HepG2 (cell line): ENCODE measurements around the gene ANKRD39. TPM values are rescaled to one million over a fixed set of nuclear protein-coding genes. Genes with fewer than 3 reads are reported as not detected.

Source experiments
- GATAD1 ChIP-seq: IDR thresholded peaks from 2 replicates; pipeline ENCODE4 v1.6.1; 2016; ENCODE audit warnings: missing genetic modification reagents, missing compliant biosample characterization
- HCFC1 ChIP-seq: fragments of 150-350 bp; IDR thresholded peaks from 2 replicates; pipeline ENCODE4 v1.6.1; 2014; ENCODE audit warnings: low read depth, low read length
- KLF11 ChIP-seq: IDR thresholded peaks from 2 replicates; pipeline ENCODE4 v1.6.1; 2016; ENCODE audit warnings: missing compliant biosample characterization
- PHF20 ChIP-seq: sonication (generic); formaldehyde crosslinking; IDR thresholded peaks from 2 replicates; pipeline ENCODE4 v1.5.0; 2020; ENCODE audit warnings: mild to moderate bottlenecking, missing genetic modification reagents
- PRMT3 ChIP-seq: sonication (generic); formaldehyde crosslinking; IDR thresholded peaks from 2 replicates; pipeline ENCODE4 v1.8.1; 2022; ENCODE audit warnings: low read depth, mild to moderate bottlenecking, moderate library complexity, missing genetic modification reagents, borderline replicate concordance
- SMAD1 ChIP-seq: sonication (generic); formaldehyde crosslinking; IDR thresholded peaks from 2 replicates; pipeline ENCODE4 v1.4.0; 2020; ENCODE audit warnings: missing genetic modification reagents, low read depth, mild to moderate bottlenecking, borderline replicate concordance
- TBL1XR1 ChIP-seq: fragments of 150-350 bp; IDR thresholded peaks from 2 replicates; pipeline ENCODE4 v1.6.1; 2014; ENCODE audit warnings: borderline replicate concordance, low read length; ENCODE audit not compliant: partially characterized antibody
- ZBTB42 ChIP-seq: sonication (generic); formaldehyde crosslinking; IDR thresholded peaks from 2 replicates; pipeline ENCODE4 v1.5.0; 2020; ENCODE audit warnings: mild to moderate bottlenecking, missing genetic modification reagents
- ZNF205 ChIP-seq: IDR thresholded peaks from 2 replicates; pipeline ENCODE4 v1.6.1; 2018; ENCODE audit warnings: missing biosample characterization, missing genetic modification reagents
- polyA plus RNA-seq, 8 experiments: library from polyadenylated mRNA; depleted of rRNA in 3 of 8; stranded (reverse) in 7 of 8; unstranded in 1 of 8; fragments of >200 nt; fragmentation: Illumina TruSeq in 4 of 8; extraction: Trizol in 4 of 8; gene quantifications; 2 replicates each; pipeline versions ENCODE4 v1.2.1 to v1.2.3, GENCODE V29; 2011 to 2016; ENCODE audit warnings: low read depth in 4 of 8, missing spikeins in 1 of 8, mixed read lengths in 1 of 8; ENCODE audit not compliant: insufficient read depth in 1 of 8
- total RNA-seq, 5 experiments: library from RNA; depleted of rRNA; stranded (reverse); fragments of >200 nt; fragmentation: Illumina TruSeq; extraction: Trizol; gene quantifications; 2 replicates each; pipeline ENCODE4 v1.2.3, GENCODE V29; 2016; ENCODE audit warnings: low read depth in 1 of 5
- TF ChIP-seq, protein P1 (sequence below): sonication (generic); formaldehyde crosslinking; IDR thresholded peaks from 2 replicates; pipeline ENCODE4 v1.4.0; 2020; ENCODE audit warnings: missing genetic modification reagents
- TF ChIP-seq, protein P2 (sequence below): IDR thresholded peaks from 2 replicates; pipeline ENCODE4 v1.4.0; 2020; ENCODE audit warnings: mild to moderate bottlenecking, missing genetic modification reagents
- TF ChIP-seq, protein P3 (sequence below): sonication (generic); formaldehyde crosslinking; IDR thresholded peaks from 2 replicates; pipeline ENCODE4 v1.5.0; 2020; ENCODE audit warnings: mild to moderate bottlenecking, missing genetic modification reagents
- TF ChIP-seq, protein P4 (sequence below): sonication (generic); formaldehyde crosslinking; IDR thresholded peaks from 2 replicates; pipeline ENCODE4 v1.4.0; 2020; ENCODE audit warnings: missing genetic modification reagents
- TF ChIP-seq, protein P5 (sequence below): IDR thresholded peaks from 2 replicates; pipeline ENCODE4 v1.6.1; 2012; ENCODE audit warnings: inconsistent platforms

The ANKRD39 gene
- total and polyA plus RNA-seq, 2 of the 13 experiments (the other 11 are each of a cell fraction or from before 2014, with no cell fraction given): 23.2 to 24.8 TPM

DNA sequence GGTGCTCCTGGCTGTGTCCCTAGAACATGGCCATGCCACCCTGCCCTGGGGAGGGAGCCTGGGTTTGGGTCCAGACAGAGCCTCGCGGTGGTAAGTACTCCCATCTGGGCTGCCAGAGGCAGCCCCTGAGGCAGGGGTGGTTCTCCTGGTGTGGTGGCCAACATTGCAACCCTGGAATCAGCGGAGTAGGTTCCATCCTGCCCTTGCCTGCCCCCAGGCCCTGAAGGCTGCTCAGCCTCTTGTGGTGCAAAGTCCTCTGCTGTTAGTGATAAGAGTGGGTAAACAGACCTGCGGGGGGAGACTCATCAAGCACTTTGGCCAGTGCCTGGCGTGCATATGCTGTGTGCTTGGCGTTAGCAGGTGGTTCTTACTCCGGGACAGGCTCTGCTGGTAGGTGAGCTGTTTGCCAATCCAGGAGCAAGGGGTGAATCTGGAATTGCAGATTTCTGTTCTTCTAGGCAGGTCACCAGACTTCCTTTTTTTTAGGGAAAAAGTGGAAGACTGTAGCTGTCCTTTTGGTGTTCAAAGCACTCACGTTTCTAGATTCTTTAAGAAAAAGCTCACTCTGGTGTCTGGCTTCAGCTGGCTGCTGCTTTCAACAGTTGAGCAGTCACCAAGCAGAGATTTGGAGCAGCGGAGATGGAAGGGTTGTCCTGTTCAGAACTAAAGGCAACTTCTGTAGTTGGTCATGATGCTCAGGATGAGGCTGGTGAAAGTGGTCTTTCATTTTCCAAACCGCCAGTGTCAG is 38.5 kb downstream of the ANKRD39 start (continued):
- TF ChIP-seq, protein P1, sequence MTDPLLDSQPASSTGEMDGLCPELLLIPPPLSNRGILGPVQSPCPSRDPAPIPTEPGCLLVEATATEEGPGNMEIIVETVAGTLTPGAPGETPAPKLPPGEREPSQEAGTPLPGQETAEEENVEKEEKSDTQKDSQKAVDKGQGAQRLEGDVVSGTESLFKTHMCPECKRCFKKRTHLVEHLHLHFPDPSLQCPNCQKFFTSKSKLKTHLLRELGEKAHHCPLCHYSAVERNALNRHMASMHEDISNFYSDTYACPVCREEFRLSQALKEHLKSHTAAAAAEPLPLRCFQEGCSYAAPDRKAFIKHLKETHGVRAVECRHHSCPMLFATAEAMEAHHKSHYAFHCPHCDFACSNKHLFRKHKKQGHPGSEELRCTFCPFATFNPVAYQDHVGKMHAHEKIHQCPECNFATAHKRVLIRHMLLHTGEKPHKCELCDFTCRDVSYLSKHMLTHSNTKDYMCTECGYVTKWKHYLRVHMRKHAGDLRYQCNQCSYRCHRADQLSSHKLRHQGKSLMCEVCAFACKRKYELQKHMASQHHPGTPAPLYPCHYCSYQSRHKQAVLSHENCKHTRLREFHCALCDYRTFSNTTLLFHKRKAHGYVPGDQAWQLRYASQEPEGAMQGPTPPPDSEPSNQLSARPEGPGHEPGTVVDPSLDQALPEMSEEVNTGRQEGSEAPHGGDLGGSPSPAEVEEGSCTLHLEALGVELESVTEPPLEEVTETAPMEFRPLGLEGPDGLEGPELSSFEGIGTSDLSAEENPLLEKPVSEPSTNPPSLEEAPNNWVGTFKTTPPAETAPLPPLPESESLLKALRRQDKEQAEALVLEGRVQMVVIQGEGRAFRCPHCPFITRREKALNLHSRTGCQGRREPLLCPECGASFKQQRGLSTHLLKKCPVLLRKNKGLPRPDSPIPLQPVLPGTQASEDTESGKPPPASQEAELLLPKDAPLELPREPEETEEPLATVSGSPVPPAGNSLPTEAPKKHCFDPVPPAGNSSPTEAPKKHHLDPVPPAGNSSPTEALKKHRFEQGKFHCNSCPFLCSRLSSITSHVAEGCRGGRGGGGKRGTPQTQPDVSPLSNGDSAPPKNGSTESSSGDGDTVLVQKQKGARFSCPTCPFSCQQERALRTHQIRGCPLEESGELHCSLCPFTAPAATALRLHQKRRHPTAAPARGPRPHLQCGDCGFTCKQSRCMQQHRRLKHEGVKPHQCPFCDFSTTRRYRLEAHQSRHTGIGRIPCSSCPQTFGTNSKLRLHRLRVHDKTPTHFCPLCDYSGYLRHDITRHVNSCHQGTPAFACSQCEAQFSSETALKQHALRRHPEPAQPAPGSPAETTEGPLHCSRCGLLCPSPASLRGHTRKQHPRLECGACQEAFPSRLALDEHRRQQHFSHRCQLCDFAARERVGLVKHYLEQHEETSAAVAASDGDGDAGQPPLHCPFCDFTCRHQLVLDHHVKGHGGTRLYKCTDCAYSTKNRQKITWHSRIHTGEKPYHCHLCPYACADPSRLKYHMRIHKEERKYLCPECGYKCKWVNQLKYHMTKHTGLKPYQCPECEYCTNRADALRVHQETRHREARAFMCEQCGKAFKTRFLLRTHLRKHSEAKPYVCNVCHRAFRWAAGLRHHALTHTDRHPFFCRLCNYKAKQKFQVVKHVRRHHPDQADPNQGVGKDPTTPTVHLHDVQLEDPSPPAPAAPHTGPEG: peak; percentile 80; the same call in 1 of the 2 replicates
- TF ChIP-seq ZNF205 (peak; percentile 92), GATAD1 (CRISPR knock-in tag) (peak; percentile 72; the same call in 1 of the 2 replicates), PRMT3 (CRISPR knock-in tag) (no peak; the same call in 1 of the 2 replicates), PHF20 (CRISPR knock-in tag) (peak; percentile 40; the same call in 1 of the 2 replicates), ZBTB42 (CRISPR knock-in tag) (no peak), KLF11 (CRISPR knock-in tag) (peak; percentile 53; the same call in 1 of the 2 replicates), HCFC1 (peak; percentile 6; the same call in 1 of the 2 replicates), SMAD1 (CRISPR knock-in tag) (peak; percentile 70), TBL1XR1 (peak; percentile 47)
- TF ChIP-seq, protein P2, sequence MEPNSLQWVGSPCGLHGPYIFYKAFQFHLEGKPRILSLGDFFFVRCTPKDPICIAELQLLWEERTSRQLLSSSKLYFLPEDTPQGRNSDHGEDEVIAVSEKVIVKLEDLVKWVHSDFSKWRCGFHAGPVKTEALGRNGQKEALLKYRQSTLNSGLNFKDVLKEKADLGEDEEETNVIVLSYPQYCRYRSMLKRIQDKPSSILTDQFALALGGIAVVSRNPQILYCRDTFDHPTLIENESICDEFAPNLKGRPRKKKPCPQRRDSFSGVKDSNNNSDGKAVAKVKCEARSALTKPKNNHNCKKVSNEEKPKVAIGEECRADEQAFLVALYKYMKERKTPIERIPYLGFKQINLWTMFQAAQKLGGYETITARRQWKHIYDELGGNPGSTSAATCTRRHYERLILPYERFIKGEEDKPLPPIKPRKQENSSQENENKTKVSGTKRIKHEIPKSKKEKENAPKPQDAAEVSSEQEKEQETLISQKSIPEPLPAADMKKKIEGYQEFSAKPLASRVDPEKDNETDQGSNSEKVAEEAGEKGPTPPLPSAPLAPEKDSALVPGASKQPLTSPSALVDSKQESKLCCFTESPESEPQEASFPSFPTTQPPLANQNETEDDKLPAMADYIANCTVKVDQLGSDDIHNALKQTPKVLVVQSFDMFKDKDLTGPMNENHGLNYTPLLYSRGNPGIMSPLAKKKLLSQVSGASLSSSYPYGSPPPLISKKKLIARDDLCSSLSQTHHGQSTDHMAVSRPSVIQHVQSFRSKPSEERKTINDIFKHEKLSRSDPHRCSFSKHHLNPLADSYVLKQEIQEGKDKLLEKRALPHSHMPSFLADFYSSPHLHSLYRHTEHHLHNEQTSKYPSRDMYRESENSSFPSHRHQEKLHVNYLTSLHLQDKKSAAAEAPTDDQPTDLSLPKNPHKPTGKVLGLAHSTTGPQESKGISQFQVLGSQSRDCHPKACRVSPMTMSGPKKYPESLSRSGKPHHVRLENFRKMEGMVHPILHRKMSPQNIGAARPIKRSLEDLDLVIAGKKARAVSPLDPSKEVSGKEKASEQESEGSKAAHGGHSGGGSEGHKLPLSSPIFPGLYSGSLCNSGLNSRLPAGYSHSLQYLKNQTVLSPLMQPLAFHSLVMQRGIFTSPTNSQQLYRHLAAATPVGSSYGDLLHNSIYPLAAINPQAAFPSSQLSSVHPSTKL (CRISPR knock-in tag): peak; percentile 98
- TF ChIP-seq, protein P3, sequence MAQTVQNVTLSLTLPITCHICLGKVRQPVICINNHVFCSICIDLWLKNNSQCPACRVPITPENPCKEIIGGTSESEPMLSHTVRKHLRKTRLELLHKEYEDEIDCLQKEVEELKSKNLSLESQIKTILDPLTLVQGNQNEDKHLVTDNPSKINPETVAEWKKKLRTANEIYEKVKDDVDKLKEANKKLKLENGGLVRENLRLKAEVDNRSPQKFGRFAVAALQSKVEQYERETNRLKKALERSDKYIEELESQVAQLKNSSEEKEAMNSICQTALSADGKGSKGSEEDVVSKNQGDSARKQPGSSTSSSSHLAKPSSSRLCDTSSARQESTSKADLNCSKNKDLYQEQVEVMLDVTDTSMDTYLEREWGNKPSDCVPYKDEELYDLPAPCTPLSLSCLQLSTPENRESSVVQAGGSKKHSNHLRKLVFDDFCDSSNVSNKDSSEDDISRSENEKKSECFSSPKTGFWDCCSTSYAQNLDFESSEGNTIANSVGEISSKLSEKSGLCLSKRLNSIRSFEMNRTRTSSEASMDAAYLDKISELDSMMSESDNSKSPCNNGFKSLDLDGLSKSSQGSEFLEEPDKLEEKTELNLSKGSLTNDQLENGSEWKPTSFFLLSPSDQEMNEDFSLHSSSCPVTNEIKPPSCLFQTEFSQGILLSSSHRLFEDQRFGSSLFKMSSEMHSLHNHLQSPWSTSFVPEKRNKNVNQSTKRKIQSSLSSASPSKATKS (CRISPR knock-in tag): peak; percentile 92; the same call in 1 of the 2 replicates
- TF ChIP-seq, protein P4, sequence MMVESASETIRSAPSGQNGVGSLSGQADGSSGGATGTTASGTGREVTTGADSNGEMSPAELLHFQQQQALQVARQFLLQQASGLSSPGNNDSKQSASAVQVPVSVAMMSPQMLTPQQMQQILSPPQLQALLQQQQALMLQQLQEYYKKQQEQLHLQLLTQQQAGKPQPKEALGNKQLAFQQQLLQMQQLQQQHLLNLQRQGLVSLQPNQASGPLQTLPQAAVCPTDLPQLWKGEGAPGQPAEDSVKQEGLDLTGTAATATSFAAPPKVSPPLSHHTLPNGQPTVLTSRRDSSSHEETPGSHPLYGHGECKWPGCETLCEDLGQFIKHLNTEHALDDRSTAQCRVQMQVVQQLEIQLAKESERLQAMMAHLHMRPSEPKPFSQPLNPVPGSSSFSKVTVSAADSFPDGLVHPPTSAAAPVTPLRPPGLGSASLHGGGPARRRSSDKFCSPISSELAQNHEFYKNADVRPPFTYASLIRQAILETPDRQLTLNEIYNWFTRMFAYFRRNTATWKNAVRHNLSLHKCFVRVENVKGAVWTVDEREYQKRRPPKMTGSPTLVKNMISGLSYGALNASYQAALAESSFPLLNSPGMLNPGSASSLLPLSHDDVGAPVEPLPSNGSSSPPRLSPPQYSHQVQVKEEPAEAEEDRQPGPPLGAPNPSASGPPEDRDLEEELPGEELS (CRISPR knock-in tag): peak; percentile 98
- TF ChIP-seq, protein P5, sequence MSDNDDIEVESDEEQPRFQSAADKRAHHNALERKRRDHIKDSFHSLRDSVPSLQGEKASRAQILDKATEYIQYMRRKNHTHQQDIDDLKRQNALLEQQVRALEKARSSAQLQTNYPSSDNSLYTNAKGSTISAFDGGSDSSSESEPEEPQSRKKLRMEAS: peak; percentile 96
